ENCODE measurements around the gene RAMACL.
"Not testable (repeated sequence)": the region's sequence is repeated elsewhere in the genome, so short reads cannot be mapped to it uniquely, and the experiment has no call there.

The RAMACL gene

DNA sequence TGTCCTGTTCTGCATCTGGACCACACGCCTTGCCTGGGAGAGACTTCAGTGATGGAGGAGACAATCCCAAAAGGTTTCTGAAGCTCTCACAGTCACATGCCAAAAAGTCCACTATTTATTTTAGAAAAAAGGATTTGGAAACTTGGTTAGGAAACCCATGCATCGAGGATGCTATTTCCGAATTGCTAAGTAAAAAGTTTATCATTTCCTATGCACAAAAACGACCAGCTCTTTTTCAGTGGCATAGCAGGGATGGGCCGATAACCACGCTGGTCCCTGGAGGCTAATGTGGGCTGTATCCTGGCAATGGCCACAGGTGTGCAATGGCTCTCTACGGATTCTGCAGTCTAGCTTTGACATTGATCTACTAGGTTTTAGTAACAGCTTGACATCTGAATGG lies 33.9 kb downstream of the RAMACL start:
- no peak for DNase-seq

DNA sequence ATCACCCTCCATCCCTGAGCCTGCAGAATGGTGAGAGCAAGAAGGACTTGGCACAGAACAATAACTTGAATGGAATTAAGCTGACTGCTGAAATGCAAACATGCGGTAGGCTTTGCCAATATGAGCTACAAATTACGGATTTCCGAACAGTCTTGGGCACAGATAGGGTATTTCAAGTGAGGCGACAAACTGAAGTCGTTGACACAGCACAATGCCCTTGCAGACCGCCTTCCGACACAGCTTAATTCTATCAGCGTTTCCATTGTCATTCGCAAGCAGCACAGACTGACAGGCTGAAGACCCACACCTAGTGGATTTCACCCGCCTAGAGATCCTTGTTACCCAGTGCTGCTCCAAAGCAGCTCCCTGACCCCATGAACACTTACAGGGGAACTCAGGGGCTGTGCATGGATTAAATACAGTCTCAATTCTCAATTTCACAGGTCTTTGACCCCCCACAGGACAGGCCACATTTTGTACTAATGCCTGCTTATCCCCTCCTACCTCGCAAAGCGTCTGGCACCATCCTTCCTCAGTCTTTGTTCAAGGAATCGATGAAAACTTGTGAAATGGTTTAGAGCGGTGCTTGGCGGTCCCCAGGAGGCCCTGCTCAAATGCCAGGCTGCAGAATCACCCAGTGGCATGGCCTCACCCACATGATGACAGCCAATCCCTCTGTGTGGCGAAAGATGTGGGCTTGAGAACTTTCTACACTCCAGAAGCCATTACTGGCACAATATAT lies 34.6 kb downstream of the RAMACL start:
- DNase-seq: no peak

DNA sequence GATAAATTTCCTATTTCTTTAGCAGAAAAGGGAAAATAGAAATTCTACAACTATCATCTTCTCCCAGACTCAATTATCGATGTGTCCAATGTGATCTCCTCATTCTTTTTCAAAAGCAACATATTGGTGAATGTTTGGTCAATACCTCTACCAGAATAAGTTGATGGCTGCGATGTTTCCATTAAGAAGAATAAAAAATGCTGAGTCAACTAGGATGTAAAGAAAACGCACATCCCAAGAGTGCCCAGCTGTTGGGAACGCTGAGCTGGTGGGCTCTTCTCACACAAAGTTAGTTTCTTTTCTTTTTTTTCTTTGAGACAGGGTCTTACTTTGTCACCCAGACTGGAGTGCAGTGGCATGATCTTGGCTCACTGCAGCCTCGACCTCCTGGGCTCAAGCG lies 39.8 kb downstream of the RAMACL start:
- DNase-seq: no peak

DNA sequence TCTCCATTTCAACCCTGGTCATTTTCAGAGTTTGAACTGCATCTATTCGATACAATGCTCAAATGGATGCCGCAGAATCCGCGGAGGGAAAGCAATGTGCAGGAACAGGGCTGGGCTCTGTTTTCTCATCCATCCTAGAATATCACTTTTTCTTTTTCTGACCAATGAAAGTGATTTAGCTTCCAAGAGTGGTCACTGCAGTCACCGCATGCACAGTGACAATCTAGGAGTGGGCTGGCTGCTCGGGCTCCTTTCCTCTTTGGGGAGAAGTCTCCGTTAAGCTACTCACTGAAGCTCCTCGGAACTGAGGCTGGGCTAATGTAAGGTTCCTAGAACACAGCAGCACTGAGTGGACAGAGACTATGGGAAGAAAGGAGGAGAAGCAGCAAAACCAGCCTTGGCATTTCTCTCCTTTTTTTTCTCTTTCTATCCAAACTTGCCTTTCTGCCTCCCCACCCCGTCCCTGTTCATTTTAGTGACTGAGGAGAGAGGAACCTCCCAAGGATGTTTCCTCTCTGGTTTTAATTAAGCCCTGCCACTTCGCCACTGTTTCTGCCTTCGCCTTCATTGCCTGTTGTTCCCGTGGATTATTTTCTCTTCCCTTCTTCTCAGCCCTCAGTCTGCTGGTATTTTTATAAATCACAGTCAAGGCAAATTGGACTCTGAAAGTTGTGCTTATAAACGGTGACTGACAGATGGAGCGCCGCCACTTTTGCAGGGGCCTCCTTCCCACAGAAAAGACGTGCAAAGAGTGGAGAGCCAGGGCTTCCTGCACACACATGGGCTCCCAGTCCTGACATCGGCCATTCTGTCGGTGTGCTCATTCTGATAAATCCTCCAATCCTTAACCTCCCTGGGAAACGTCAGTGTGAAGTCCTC lies 41.1 kb downstream of the RAMACL start:
- DNase-seq: no peak

DNA sequence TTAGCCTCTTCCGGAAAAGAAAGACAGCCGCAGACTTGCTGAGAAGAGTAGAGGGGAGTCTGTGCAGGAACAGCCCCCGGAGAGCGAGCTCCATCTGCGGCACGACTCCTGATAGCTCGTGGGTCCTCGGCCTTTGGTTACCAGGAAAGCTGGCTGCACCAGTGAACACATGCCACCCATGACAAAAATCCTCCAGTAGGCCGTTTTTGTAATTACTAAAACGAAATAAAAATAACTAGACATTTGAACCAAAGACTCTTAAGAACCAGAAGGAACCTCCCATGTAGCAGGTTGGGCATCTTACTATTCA lies 42.2 kb downstream of the RAMACL start:
- no peak for DNase-seq

DNA sequence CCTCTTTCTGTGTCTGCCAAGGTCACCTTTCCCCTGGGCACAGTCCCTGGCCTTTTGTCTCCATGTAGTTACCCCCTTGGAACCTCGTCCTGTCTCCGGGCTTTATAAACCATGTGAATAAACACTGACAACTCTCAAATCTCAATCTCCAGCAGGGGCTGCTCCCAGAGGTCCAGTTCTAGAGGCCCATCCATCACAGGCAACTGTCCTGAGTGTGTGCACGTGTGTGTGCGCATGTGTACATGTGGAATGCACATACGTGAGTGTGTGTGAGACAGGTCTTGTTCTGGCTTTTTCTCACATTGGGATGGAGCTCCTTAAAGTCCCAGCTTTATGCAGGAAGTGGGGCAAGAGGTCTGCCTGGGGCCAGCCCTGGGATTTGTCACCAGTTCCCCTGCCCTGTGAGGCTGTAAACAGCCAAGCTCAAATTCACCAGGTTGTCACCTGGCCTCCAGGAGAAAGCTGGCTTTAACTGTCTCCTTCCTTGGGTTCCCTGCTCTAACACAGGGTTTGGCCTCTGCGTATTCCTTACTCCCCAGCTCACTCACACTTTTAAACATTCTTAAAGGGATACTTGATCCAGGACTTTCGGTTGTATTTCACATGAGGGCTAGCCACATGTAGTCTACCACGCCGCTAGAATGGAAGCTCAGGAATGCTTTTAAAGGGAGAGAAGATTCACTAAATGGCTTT lies 42.7 kb downstream of the RAMACL start:
- DNase-seq: no peak

DNA sequence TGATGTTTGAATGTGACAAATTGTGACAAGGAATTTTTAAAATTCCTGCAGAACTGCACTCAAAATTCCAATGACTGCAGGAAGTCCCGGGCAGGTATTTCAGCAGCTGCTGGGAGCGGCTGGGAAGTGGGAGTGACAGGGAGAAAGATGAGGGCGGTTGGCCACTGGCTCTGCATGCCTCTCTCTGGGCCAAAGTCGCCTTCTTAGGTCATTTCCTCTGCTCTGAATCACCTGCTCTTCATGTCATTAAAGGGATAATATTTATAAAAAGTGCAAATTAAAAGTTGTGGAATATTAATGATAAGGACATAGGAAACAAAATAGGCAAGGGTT lies 43.9 kb downstream of the RAMACL start:
- no peak for DNase-seq

DNA sequence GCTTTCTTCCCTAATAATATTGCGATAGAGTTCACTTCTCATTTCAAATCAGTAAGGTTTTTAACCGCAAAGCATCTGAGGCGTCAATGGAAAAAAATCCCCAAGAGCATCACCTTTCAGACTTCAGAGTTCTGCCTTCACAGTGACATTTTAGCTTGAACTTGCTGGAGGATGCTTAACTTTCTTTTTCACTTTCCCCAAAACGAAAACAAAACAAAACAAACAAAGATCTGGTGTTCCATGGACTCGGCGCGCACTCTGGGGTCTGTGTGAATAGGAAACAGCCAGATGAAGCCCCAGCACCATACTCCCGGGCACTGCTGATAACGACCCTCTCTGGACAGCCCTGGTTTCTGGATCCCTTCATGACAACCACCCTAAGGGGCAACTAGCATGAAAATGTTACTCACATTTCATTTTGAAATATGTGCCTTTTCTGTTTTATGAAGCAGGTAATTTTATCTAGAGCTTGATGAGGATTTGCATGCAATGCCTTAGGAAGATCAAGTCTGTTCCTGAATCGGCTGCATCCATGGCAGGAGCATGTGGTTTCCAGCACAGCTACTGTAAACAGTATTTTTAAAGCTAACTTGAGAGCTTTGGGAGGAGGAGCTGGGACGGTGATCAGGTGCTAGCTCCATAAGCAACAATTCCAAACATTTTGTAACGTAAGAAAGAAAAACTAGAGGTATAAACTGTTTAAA lies 44.5 kb downstream of the RAMACL start:
- DNase-seq: no peak

DNA sequence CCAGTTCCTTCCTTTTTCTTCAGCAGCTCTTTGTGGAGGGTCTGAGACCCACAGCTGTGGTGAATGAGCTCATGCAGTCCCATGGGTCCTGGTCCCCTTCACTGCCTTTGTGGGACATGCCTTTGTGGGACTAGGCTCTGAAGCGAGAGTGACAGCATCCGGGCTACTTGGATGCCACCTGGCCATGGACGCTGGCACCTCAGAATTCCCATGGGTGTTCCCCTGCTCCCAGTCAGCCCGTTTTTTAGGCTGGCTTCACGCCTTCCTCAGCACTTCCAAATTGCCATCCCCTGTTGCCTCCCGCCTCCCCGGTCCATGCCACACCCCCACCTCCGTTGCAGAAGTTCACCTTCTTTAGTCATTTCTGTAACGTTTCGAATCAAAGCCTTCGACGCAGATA lies 45.1 kb downstream of the RAMACL start:
- no peak for DNase-seq

DNA sequence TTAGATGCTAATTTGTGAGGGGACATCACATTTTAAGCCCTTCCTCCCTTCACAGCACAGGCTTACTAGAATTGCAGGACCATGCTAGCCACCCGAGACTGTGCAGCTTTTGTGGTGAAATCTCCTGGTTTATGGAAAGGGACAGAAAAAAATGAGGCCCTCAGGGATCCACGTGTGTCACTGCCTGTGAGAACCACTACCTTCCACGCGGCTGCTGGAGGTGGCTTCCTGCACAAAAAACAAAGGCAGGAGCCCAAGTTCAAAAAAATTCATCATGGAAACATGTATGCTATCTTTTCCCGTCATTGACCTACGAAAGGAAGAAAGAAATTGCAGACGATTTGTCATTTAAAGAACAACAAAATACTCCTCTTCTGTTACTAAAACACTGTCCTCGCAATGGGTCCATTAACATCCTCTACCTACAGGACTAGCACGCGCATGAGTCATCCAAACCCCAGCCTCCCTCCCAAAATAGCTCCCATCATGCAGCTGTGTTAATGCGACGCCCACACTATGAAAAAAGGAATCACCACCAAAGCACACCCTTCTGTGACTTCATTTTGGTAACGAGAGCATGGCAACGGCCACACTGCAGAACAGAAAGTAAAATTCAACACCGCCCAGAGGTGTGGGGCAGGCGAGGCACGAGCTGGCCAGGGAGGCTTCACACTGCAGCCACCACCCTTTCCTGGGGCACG lies 45.7 kb downstream of the RAMACL start:
- peak; percentile 60 for DNase-seq

DNA sequence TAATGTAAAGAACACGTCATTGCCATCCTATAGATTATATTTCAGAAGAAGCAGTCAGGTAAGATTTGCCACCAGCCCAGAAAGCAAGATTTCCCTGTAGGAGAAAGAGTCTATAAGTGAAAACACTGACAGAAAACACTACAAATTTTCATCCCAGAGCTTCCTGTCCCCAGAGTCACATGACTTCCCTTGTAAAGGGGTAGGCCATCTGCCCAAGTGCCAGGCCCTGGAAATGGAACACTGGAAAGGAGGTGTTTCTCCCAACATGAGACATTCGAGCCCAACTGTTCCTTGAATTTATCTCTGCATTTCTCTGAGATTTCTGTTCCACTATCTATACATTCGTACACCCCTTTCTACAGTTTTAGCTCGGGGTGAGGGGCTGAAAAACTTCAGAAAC lies 46.9 kb downstream of the RAMACL start:
- DNase-seq: no peak

DNA sequence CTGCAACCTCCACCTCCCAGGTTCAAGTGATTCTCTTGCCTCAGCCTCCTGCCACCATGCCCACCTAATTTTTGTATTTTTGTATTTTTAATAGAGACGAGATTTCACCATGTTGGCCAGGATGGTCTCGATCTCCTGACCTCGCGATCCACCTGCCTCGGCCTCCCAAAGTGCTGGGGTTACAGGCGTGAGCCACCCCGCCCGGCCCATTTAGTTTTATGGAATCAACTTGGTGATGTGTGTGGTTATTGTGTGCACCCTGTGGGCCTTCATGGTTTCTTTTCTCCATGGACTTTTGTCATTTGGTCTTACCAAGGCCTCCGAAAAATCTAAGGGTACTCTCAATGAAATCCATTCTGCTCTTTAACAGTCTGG lies 47.5 kb downstream of the RAMACL start:
- DNase-seq: not testable (repeated sequence)

DNA sequence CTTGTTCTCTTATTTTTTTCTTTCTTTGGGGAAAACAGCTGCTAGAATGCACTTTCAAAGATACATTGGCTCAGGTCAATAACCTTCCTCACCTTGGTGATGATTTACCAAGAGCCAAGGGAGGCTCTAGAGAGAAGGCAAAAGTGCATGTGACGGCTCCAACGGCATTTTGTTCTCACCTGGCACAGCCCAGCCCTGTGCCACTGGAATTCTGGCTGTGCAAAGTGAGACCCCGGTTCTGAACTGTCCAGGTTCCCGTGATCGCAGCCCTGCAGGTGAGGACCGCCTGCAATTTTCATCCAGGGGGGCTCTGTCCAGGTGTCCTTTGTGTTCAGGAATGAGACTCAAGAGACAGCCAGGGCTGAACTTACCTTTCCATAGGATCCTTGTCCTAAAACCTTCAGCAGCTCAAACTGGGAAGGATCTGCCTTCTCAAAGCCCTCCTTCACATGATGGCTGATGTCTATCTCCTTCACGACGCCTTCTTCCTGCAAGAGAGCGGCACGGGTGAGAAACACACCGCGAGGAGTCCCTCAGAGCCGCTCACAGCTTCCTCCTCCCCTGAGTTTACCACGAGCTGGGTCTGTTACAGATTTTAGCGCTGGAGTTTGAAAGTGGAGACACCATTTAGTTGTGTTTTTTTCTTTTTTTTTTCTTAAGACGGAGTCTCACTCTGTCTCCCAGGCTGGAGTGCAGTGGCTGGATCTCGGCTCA lies 48.0 kb downstream of the RAMACL start:
- no peak for DNase-seq

DNA sequence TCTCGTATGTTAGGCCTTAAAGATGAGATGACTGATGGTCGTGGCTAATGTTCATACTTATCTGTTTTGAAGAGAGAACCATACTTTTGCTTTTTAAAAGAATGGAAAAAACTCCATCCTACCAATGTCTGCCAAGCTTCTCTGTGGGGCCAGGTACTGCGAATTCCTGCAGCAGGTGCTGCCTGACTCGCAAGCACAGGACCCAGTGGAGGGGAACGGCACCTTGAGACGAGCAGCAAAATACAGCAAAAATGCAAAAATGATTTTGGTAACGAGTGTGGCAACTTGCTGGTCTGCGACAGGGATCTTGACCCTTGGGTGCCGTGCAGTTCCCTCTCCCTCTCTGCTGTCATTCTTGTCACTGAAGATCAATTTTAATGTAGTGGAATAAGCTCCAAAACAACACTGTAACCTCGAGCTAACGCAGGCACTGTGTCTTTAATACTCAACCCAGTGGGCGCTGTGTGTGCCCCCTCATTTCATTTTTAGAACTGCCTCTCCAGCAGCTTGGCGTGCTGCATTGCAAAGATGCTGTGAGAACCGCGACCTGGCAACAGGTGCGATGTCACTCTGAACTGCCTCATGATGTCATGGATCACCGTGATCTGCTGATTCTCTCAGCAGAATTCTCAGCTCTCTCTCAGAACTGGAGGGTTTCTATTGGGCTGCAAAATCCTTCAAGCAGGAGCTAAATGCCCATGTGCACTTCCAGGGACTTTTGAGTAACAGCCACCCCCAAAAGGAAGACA lies 51.6 kb downstream of the RAMACL start:
- DNase-seq: no peak

DNA sequence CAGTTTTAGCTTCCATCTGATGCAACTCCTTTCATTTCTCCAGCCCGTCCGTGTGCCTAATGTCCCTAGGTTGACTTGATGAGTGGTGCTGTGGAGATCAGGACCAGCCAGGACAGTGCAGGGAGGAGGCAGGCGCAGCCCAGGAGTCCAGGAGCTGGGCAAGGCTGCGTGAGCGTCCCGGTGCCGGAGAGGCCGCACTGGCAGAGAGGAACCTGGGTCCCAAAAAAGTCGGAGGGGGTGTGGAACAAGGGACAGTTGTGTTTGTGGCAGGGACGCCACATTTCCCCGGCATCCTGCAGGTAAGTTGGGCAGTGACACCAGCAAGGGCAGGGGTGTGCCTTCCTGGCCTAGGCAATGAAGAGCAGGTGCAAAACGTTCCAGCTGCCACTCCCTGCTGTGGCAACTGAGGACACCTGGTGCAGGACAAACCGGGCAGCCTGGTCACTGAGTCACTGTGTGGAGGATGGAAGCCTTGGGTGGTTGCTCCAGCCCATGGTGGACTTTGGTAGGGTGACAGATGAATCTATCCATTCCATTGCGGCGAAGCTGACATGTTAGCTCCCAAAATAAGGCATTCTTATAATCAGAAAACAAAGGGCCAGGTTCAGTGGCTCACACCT lies 53.2 kb downstream of the RAMACL start:
- DNase-seq: no peak

All from stimulated activated CD8-positive, alpha-beta memory T cell treated with anti-CD3 and anti-CD28 coated beads, Interleukin-4, amount 100 ng/mL, for 48 hours (primary cell).